ENCODE results near the gene RNF208.

Gene RNF208

GRCh38 chr9:137230705-137231371 is 8.8 kb upstream of the RNF208 start, which contains the start of gene SLC34A3:
SLC34A3 (plus strand) TSS chr9:137230901; CDS start chr9:137231703, 802 bp downstream.
- no peaks in the 10 kb centered on the region for H3K9me3 ChIP-seq (ENCODE audit: control insufficient read depth in 2 of 2, low read length in 2 of 2)
- peaks cover 50 to 57% of the 10 kb centered on the region in 2 donors for H3K27me3 ChIP-seq (ENCODE audit: control insufficient read depth in 1 of 2, insufficient read depth in 2 of 2, low read length in 2 of 2)
- H3K4me1 ChIP-seq (ENCODE audit: control insufficient read depth, insufficient read depth, low read length), result peaks cover 7% of the 10 kb centered on the region
- H3K27ac ChIP-seq (ENCODE audit: low read length), result no peak within 1 kb of the TSS
- H3K4me3 ChIP-seq (ENCODE audit: low read length in 2 of 2), result no peak within 1 kb of the TSS
- H3K9ac ChIP-seq (ENCODE audit: low read length in 2 of 2), result no peak within 1 kb of the TSS
- H3K36me3 ChIP-seq (ENCODE audit: control insufficient read depth in 2 of 2, insufficient read depth in 2 of 2, low read length in 2 of 2), result no peaks in the 10 kb centered on the region

GRCh38 chr9:137229903-137230704 is 8.1 kb upstream of the RNF208 start:
- no peak overlapping the region for H3K27ac ChIP-seq (ENCODE audit: low read length)
- H3K27me3 ChIP-seq (ENCODE audit: control insufficient read depth in 1 of 2, insufficient read depth in 2 of 2, low read length in 2 of 2), result peaks cover 46 to 57% of the 10 kb centered on the region in 2 donors
- H3K4me3 ChIP-seq (ENCODE audit: low read length in 2 of 2), result no peak overlapping the region
- no peaks in the 10 kb centered on the region for H3K36me3 ChIP-seq (ENCODE audit: control insufficient read depth in 2 of 2, insufficient read depth in 2 of 2, low read length in 2 of 2)
- H3K9ac ChIP-seq (ENCODE audit: low read length in 2 of 2), result no peak overlapping the region
- no peaks in the 10 kb centered on the region for H3K9me3 ChIP-seq (ENCODE audit: control insufficient read depth in 2 of 2, low read length in 2 of 2)
- H3K4me1 ChIP-seq (ENCODE audit: control insufficient read depth, insufficient read depth, low read length), result peaks cover 4% of the 10 kb centered on the region

- Histone ChIP-seq H3K9me3 (ENCODE audit: control insufficient read depth in 2 of 2, low read length in 2 of 2) (no peaks in the 10 kb centered on the region), H3K27ac (ENCODE audit: low read length) (no peak overlapping the region), H3K9ac (ENCODE audit: low read length in 2 of 2) (no peak overlapping the region), H3K4me1 (ENCODE audit: control insufficient read depth, insufficient read depth, low read length) (peaks cover 4% of the 10 kb centered on the region), H3K4me3 (ENCODE audit: low read length in 2 of 2) (no peak overlapping the region), H3K36me3 (ENCODE audit: control insufficient read depth in 2 of 2, insufficient read depth in 2 of 2, low read length in 2 of 2) (no peaks in the 10 kb centered on the region), H3K27me3 (ENCODE audit: control insufficient read depth in 1 of 2, insufficient read depth in 2 of 2, low read length in 2 of 2) (peaks cover 40 to 51% of the 10 kb centered on the region in 2 donors)
Measured at GRCh38 chr9:137228968-137229896, 7.2 kb upstream of the RNF208 start.

- Histone ChIP-seq H3K4me3 (ENCODE audit: low read length in 2 of 2) (no peak overlapping the region), H3K27me3 (ENCODE audit: control insufficient read depth in 1 of 2, insufficient read depth in 2 of 2, low read length in 2 of 2) (peaks cover 38 to 49% of the 10 kb centered on the region in 2 donors), H3K9ac (ENCODE audit: low read length in 2 of 2) (no peak overlapping the region), H3K4me1 (ENCODE audit: control insufficient read depth, insufficient read depth, low read length) (peaks cover 10% of the 10 kb centered on the region), H3K36me3 (ENCODE audit: control insufficient read depth in 2 of 2, insufficient read depth in 2 of 2, low read length in 2 of 2) (no peaks in the 10 kb centered on the region), H3K27ac (ENCODE audit: low read length) (no peak overlapping the region), H3K9me3 (ENCODE audit: control insufficient read depth in 2 of 2, low read length in 2 of 2) (no peaks in the 10 kb centered on the region)
Measured at GRCh38 chr9:137228506-137228967, 6.5 kb upstream of the RNF208 start.

GRCh38 chr9:137227853-137228505 is 5.9 kb upstream of the RNF208 start:
- Histone ChIP-seq H3K4me3 (ENCODE audit: low read length in 2 of 2) (no peak overlapping the region), H3K4me1 (ENCODE audit: control insufficient read depth, insufficient read depth, low read length) (peaks cover 13% of the 10 kb centered on the region), H3K27ac (ENCODE audit: low read length) (no peak overlapping the region), H3K9me3 (ENCODE audit: control insufficient read depth in 2 of 2, low read length in 2 of 2) (no peaks in the 10 kb centered on the region), H3K9ac (ENCODE audit: low read length in 2 of 2) (no peak overlapping the region), H3K27me3 (ENCODE audit: control insufficient read depth in 1 of 2, insufficient read depth in 2 of 2, low read length in 2 of 2) (peaks cover 35 to 49% of the 10 kb centered on the region in 2 donors), H3K36me3 (ENCODE audit: control insufficient read depth in 2 of 2, insufficient read depth in 2 of 2, low read length in 2 of 2) (no peaks in the 10 kb centered on the region)

- no peak within 1 kb of the TSS for H3K9ac ChIP-seq (ENCODE audit: low read length in 2 of 2)
- H3K4me1 ChIP-seq (ENCODE audit: control insufficient read depth, insufficient read depth, low read length), result peaks cover 19% of the 10 kb centered on the region
- no peaks in the 10 kb centered on the region for H3K36me3 ChIP-seq (ENCODE audit: control insufficient read depth in 2 of 2, insufficient read depth in 2 of 2, low read length in 2 of 2)
- H3K9me3 ChIP-seq (ENCODE audit: control insufficient read depth in 2 of 2, low read length in 2 of 2), result no peaks in the 10 kb centered on the region
- H3K27me3 ChIP-seq (ENCODE audit: control insufficient read depth in 1 of 2, insufficient read depth in 2 of 2, low read length in 2 of 2), result peaks cover 34 to 44% of the 10 kb centered on the region in 2 donors
- H3K4me3 ChIP-seq (ENCODE audit: low read length in 2 of 2), result no peak within 1 kb of the TSS
- no peak within 1 kb of the TSS for H3K27ac ChIP-seq (ENCODE audit: low read length)
Measured at GRCh38 chr9:137227054-137227852, 5.2 kb upstream of the RNF208 start, which contains the start of gene RNF224. RNF224 (plus strand) TSS chr9:137227502; CDS start chr9:137228336, 834 bp downstream.

- H3K27ac ChIP-seq (ENCODE audit: low read length), result no peak overlapping the region
- H3K36me3 ChIP-seq (ENCODE audit: control insufficient read depth in 2 of 2, insufficient read depth in 2 of 2, low read length in 2 of 2), result no peaks in the 10 kb centered on the region
- peaks cover 22% of the 10 kb centered on the region for H3K4me1 ChIP-seq (ENCODE audit: control insufficient read depth, insufficient read depth, low read length)
- H3K4me3 ChIP-seq (ENCODE audit: low read length in 2 of 2), result no peak overlapping the region
- H3K27me3 ChIP-seq (ENCODE audit: control insufficient read depth in 1 of 2, insufficient read depth in 2 of 2, low read length in 2 of 2), result peaks cover 27 to 37% of the 10 kb centered on the region in 2 donors
- no peak overlapping the region for H3K9ac ChIP-seq (ENCODE audit: low read length in 2 of 2)
- no peaks in the 10 kb centered on the region for H3K9me3 ChIP-seq (ENCODE audit: control insufficient read depth in 2 of 2, low read length in 2 of 2)
Measured at GRCh38 chr9:137226338-137227053, 4.5 kb upstream of the RNF208 start.

GRCh38 chr9:137225699-137226331 is 3.8 kb upstream of the RNF208 start:
- H3K27ac ChIP-seq (ENCODE audit: low read length), result no peak overlapping the region

More at GRCh38 chr9:137225699-137226331, 3.8 kb upstream of the RNF208 start:
- Histone ChIP-seq H3K4me1 (ENCODE audit: control insufficient read depth, insufficient read depth, low read length) (peaks cover 23% of the 10 kb centered on the region), H3K36me3 (ENCODE audit: control insufficient read depth in 2 of 2, insufficient read depth in 2 of 2, low read length in 2 of 2) (no peaks in the 10 kb centered on the region), H3K4me3 (ENCODE audit: low read length in 2 of 2) (no peak overlapping the region), H3K9me3 (ENCODE audit: control insufficient read depth in 2 of 2, low read length in 2 of 2) (no peaks in the 10 kb centered on the region), H3K9ac (ENCODE audit: low read length in 2 of 2) (no peak overlapping the region), H3K27me3 (ENCODE audit: control insufficient read depth in 1 of 2, insufficient read depth in 2 of 2, low read length in 2 of 2) (peaks cover 22 to 30% of the 10 kb centered on the region in 2 donors)

All from stomach smooth muscle (tissue), 2 donors.